Fibroblast of skin of abdomen (primary cell): ENCODE results near the gene MTMR3.
"Not testable (repeated sequence)": the region's sequence is repeated elsewhere in the genome, so short reads cannot be mapped to it uniquely, and the experiment has no call there.

Experiments used
- DNase-seq: peaks from one replicate; pipeline ENCODE4 v3.0.0-alpha.2; 2013

Gene MTMR3

DNA sequence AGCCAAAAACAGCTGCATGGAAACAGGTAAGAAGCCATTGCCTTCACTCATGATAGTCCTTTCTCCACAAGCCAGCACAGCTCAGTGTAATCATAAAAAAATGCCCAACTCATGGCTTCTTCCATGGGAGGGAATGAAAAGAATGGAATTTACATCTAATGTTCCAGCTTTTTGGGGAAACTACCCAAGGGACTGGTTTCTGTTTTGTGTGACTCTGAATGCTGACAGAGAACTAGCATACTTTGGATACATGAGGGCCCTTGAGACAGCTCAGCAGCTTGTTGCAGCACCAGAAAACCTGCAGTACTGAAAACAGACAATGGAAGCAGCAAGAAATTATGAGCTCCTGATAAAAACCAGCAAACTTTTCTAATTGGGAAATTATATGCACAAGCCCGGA, 173.0 kb downstream of the MTMR3 start:
- DNase-seq: no peak

DNA sequence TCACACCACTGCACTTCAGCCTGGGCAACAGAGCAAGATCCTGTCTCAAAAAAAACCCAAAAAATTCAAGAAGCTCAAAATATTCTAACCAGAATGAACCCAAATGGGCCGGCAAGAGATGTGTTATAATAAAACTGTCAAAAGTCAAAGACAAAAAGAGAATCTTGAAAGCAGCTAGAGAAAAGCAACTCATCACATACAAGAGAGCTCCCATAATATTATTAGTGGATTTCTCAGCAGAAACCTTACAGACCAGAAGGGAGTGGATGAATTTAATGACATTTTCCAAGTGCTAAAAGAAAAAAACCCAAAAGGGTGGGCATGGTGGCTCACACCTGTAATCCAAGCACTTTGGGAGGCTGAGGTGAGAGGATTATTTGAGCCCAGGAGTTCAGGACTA, 174.4 kb downstream of the MTMR3 start:
- no peak for DNase-seq

- DNase-seq: not testable (repeated sequence)
Observed at GRCh38 chr22:30059346-30060020, 176.5 kb downstream of the MTMR3 start.

DNA sequence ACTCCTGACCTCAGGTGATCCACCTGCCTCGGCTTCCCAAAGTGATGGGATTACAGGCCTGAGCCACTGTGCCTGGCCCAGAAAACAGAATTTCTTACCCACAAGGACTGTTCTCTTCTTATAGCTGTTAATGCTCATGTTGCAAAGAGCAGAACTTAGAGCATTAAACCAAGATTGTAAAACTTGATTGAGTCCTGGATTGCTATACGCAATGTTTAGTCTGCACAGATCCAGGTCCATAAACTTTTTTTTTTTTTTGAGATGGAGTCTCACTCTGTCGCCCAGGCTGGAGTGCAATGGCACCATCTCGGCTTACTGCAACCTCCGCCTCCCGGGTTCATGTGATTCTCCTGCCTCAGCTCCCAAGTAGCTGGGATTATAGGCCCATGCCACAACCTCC, 178.1 kb downstream of the MTMR3 start:
- not testable (repeated sequence) for DNase-seq

GRCh38 chr22:30062259-30062658, 179.3 kb downstream of the MTMR3 start:
- no peak for DNase-seq

GRCh38 chr22:30062950-30063349, 180.0 kb downstream of the MTMR3 start:
- DNase-seq: no peak

GRCh38 chr22:30064172-30064571, 181.2 kb downstream of the MTMR3 start:
- DNase-seq: no peak

- DNase-seq: peak; percentile 4
Observed at GRCh38 chr22:30073743-30074142, 190.8 kb downstream of the MTMR3 start.

- no peak for DNase-seq
Observed at GRCh38 chr22:30074147-30074546, 191.2 kb downstream of the MTMR3 start.

- DNase-seq: no peak
Observed at GRCh38 chr22:30074994-30075393, 192.0 kb downstream of the MTMR3 start.

- DNase-seq: no peak
Observed at GRCh38 chr22:30077279-30077880, 194.4 kb downstream of the MTMR3 start.

DNA sequence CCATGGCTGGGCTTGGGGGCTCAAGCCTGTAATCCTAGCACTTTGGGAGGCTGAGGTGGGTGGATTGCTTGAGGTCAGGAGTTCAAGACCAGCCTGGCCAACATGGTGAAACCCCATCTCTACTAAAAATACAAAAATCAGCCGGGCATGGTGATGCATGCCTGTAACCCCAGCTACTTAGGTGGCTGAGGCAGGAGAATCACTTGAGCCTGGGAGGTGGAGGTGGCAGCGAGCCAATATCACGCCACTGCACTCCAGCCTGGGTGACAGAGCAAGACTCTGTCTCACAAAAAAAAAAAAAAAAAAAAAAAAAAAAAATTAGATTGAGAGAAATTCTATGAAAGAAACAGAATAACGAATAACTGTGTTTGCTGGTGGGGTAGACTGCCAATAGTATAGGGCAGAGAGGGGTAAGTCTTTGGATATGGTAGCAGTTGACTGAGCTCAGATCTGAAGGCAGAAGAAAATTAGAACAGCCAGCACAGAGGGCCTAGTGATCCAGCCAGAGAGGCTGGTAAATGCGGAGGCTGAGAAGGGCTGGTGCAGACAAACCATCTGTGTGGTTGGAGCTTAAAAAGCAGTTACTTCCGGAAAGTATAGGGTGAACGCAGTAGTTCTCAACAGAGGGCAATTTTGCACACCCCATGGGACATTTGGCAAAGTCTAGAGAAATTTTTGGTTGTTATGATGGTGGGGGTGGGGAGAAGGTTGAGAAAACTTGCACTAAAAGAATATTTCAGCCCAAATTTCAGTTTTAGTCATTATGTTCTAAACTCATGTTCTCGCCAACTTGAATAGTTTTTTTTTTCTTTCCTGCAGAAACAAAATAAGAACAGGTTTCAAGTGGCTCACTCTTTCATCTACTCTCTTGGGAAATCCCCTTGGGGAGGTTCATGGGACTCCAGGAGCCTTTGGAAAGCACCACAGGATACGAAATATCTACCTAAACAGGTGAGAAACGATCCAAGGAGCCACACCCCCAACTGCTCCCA, 195.6 kb downstream of the MTMR3 start:
- no peak for DNase-seq

GRCh38 chr22:30079952-30080533, 197.1 kb downstream of the MTMR3 start, which contains the start of gene HORMAD2:
TSS of gene HORMAD2 (plus strand) at chr22:30080464. CDS start at chr22:30093953, 13,489 bp downstream.
- no peak for DNase-seq
